NCI-H2171 (cell line): ENCODE data around the gene RAB11FIP4.

ENCODE experiments used
- DNase-seq: peaks from one replicate; lab custom pipeline; 2025; lab: John Stamatoyannopoulos, UW

The RAB11FIP4 gene

GRCh38 chr17:31497994-31498826 lies 106.7 kb downstream of the RAB11FIP4 start:
- no peak for DNase-seq

GRCh38 chr17:31499771-31500554 lies 108.5 kb downstream of the RAB11FIP4 start:
- DNase-seq: no peak

- no peak for DNase-seq
These were observed 115.0 kb downstream of the RAB11FIP4 start for GRCh38 chr17:31506517-31506916.

- DNase-seq: no peak
These were observed 117.0 kb downstream of the RAB11FIP4 start for GRCh38 chr17:31508288-31509094.

- no peak for DNase-seq
These were observed 117.8 kb downstream of the RAB11FIP4 start for GRCh38 chr17:31509095-31509804.

- DNase-seq: no peak
These were observed 118.3 kb downstream of the RAB11FIP4 start for GRCh38 chr17:31509805-31510177.

GRCh38 chr17:31510308-31511194 lies 119.1 kb downstream of the RAB11FIP4 start:
- DNase-seq: no peak

- DNase-seq: no peak
These were observed 119.7 kb downstream of the RAB11FIP4 start for GRCh38 chr17:31511195-31511578.

GRCh38 chr17:31511580-31511979 lies 120.1 kb downstream of the RAB11FIP4 start:
- no peak for DNase-seq

- DNase-seq: no peak
These were observed 120.7 kb downstream of the RAB11FIP4 start for GRCh38 chr17:31512104-31512740.

- no peak for DNase-seq
These were observed 121.3 kb downstream of the RAB11FIP4 start for GRCh38 chr17:31512796-31513195.

- no peak for DNase-seq
These were observed 122.4 kb downstream of the RAB11FIP4 start for GRCh38 chr17:31513731-31514427.

GRCh38 chr17:31515267-31515666 lies 123.8 kb downstream of the RAB11FIP4 start:
- DNase-seq: peak; percentile 97

- DNase-seq: peak; percentile 35
These were observed 126.0 kb downstream of the RAB11FIP4 start for GRCh38 chr17:31517524-31517923.

GRCh38 chr17:31518478-31518877 lies 127.0 kb downstream of the RAB11FIP4 start:
- DNase-seq: no peak

GRCh38 chr17:31521632-31522283 lies 130.3 kb downstream of the RAB11FIP4 start:
- no peak for DNase-seq

- DNase-seq: no peak
These were observed 130.9 kb downstream of the RAB11FIP4 start for GRCh38 chr17:31522284-31522931.

- DNase-seq: no peak
These were observed 131.6 kb downstream of the RAB11FIP4 start for GRCh38 chr17:31522987-31523495.
